ENCODE data around the gene MEDAG.

The MEDAG gene

DNA sequence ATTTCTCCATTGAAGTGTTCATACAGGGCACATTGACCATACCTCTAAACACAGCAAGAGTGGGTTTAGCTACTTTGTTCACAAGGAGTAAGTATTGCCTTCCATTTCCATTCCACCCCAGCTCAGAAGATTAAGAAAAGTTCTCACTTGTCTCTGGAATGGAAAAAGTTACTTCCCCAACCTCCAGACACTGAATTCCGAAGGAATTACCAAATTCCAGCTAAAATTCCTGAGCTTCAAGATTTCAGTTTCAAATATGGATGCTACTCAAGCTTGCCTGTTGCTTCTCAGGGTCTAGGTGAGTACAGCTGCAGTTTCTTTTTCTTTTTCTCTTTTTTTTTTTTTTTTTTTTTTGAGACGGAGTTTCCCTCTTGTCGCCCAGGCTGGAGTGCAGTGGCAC lies 60.0 kb downstream of the MEDAG start:
- DNase-seq, result no peak

DNA sequence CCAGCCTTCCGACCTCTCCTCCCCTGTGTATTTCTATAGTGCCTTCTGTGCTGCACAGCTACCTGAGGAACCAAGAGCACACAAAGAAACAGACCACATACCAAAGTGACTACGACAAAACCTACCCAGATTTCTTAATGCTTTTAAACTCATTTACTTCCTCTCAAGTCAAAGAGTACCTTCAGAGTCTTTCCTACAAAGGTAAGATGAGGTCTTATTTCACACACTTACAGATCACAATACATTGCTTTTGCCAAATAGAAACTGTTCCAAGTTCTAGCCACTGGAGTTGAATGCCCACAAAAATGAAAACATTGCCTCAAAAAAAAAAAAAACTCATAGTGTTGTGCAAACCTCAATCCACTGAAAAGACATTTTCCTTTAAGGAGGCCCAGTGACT lies 62.8 kb downstream of the MEDAG start:
- DNase-seq, result no peak

DNA sequence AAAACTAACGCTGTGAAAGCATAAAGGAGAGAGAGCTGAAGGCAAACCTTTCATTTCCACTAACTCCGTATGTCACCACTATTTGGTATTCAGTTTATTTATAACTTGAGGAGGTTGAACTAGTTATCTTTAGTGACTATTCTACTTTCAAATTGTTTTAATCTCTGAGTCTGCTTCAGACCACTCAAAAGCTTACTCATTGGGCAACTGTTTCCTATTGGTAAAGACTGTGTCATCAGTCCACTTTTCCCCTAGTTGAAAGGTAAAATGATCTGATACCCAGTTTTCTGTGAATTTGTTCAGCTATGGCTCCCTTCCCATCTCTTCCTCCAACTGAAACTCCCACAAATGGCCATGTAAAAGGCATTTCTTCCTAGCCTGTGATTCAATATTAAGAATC lies 65.5 kb downstream of the MEDAG start:
- DNase-seq, result no peak

DNA sequence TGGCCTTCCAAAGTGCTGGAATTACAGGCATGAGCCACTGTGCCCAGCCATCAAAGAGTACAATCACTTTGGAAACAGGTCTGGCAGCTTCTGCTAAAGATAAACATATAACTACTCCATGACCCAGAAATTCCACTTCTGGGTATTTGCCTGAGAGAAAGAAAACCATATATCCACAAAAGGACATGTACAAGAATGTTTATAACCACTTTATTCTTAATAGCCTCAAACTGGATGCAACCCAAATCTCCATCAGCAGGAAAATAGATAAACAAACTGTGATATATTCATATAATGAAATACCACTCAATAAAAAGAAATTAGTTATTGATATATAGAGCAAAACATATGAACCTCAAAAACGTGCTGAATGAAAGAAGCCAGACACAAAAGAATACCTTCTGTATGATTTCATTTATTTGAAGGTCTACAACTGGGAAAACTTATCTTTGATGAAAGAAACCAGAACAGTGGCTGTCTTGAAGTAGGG lies 66.9 kb downstream of the MEDAG start:
- no peak for DNase-seq

DNA sequence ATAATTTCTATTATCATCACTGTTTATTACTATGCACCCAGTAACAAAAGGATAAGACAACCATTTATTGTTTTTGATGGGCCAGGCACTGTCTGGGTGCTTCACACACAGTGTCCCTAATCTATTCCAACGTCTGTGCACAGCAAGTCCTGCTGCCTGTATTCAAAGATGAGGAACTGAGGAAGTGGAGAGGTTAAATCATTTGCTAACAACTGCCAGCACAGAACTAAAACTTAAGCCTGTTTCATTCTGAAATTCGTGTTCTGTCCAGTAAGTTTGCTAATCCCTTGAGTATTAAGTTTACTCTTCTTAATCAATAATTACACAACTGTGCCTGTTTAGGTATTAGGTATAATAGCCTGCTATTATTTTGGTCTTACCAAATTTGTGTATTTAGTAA lies 68.3 kb downstream of the MEDAG start:
- DNase-seq, result no peak
